DMS79 treated with DMSO at 0.1 percent for 48 hours (cell line): ENCODE measurements around the gene VIPR2.
"Not testable (repeated sequence)": the region's sequence is repeated elsewhere in the genome, so short reads cannot be mapped to it uniquely, and the experiment has no call there.

ENCODE experiments used
- DNase-seq: peaks from one replicate; lab custom pipeline; 2025; lab: John Stamatoyannopoulos, UW

VIPR2 gene

GRCh38 chr7:159092701-159093121 is 52.0 kb downstream of the VIPR2 start:
- DNase-seq: no peak

DNA sequence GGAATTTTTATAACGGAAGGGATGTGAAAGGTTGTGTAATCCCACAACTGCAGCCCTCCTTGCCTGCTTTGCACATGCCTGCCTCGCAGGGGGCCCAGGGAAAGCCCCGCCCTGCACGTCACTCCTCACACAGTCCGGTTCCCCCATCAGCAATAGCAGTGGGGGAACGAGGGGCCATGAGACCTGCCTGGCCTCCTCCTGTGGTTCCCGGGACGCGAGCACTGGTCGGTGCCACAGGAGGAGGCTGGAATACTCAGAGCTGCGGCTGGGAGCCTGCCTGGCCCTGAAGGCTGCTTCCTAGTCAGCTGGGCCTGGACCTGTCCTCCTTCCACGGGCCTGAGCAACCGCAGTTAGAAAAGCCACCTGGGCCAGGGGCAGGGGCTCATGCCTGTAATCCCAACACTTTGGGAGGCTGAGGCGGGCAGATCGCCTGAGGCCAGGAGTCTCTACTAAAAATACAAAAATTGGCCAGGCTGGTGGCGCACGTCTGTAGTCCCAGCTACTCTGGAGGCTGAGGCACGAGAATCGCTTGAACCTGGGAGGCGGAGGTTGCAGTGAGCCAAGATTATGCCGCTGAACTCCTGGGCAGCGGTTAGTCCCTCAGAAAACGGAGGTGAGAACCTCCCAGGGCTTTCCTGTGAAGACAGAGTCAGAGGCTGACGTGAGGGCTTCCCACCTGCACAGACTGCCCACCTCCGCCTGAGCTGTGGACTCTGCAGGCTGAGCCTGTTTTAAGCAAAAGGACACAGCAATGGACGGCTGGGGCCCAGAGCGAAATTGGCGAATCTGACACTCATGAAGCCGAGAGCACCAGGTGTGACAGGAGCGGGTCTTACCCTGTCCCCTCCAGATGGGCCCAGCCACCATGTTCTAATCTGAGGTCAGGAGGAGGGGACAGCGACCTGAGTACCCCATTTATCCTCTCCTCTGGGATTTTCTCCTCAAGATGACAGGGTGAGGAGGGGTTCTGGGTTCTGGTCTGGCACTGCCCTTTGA is 52.9 kb downstream of the VIPR2 start:
- DNase-seq: no peak

DNA sequence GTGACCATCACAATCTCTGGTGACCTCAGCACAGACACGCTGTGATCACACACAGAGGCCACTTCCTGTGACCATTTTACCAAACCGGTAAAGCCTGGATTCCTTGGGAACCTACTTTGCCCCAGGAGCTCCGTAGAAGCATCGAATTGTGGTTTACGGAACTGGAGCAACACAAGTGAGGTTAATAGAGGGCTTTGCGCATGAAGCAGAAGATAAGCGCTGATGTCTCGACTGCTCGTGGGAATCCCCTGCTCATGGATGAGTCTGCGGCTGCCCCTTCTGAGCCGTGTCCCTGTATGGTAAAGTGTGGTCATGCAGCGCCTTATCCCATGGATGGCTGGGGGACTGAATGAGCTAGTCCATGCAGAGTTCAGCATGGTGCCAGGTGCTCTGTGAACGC is 53.6 kb downstream of the VIPR2 start:
- DNase-seq: no peak

- DNase-seq: no peak
Measured at GRCh38 chr7:159088016-159088865, 56.4 kb downstream of the VIPR2 start.

DNA sequence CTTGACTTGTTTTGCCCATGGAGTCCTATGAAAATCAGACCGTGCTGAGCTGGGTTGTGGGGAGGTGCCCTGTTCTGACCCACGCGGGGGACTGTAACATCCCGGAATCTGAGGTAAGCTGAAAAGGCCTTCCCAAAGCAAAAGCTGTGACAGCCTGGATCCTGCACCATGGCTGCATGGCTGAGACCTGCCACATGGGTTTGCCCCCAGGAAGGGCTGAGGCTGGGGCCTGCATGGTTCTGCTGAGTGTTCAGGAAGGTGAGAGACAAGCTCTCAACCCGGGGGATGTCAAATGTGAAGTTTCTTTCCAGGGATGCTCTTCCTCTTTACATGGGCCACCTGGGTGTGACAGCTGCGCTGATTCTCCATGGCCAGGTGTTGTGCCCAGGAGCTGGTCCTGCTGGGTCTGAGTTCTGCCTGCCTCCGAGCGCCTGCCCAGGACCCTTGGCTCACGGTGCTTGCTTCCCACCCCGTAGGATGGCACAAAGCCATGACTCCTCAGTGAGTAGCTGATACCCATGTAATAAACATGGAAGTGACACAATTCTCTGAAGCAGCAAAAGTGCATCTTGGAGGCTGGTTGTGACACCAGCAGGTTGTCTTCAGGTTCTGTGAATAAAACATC is 58.3 kb downstream of the VIPR2 start:
- DNase-seq: no peak

GRCh38 chr7:159084069-159084801 is 60.4 kb downstream of the VIPR2 start:
- DNase-seq: no peak

- no peak for DNase-seq
Measured at GRCh38 chr7:159083698-159084068, 61.0 kb downstream of the VIPR2 start.

- no peak for DNase-seq
Measured at GRCh38 chr7:159083001-159083697, 61.5 kb downstream of the VIPR2 start.

DNA sequence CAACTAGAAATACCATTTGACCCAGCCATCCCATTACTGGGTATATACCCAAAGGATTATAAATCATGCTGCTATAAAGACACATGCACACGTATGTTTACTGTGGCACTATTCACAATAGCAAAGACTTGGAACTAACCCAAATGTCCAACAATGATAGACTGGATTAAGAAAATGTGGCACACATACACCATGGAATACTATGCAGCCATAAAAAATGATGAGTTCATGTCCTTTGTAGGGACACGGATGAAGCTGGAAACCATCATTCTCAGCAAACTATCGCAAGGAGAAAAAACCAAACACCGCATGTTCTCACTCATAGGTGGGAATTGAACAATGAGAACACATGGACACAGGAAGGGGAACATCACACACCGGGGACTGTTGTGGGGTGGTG is 62.6 kb downstream of the VIPR2 start:
- not testable (repeated sequence) for DNase-seq

DNA sequence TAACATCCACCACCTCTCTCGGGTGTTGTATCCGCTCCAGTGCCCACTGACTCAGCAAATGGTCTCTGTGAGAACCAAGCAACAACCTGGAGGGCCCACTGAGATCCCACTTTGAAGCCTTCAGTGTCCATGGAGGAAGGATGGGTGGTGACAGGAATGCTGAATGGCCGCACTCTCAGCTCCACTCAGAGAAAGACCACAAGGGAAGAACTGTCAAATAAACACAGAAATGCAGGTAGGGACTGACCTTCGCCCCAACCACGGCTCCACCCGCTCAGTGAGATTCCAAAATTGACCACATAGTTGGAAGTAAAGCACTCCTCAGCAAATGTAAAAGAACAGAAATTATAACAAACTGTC is 65.8 kb downstream of the VIPR2 start:
- DNase-seq: no peak

DNA sequence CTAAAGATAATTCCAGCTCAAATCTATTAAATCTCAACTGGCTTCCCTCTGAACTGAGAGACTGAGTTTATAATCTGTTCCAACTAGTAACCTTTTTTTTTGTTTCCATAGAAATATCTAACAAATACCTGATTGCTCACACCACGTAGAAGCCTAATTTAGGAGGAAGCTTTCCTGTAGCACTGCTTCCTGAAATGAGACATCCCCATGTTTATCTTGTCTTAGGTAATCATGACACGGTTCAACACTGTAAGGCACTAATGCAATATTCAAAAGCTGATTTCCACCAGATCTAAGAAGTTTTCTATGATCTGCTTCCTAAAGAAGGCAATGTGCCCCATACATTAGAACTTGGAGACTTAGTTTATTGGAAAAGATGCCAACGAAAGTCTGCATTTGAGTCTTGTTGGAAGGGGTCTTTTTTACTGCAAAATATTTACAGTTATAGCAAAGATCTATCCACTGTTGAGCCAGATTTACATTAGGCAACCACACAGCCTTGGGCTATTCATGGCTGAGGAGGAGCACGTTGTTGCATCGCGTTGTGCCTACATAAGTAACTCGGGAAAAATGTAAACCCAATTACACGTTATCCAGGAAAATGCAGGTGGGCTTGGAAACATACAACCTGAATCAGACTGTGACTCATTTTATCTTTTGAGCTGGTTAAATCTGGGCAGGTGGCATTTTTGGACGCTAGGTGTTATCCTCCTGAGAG is 66.3 kb downstream of the VIPR2 start:
- no peak for DNase-seq

- DNase-seq: no peak
Measured at GRCh38 chr7:159076333-159076732, 68.3 kb downstream of the VIPR2 start.

- no peak for DNase-seq
Measured at GRCh38 chr7:159075563-159076238, 69.0 kb downstream of the VIPR2 start.

GRCh38 chr7:159071260-159071659 is 73.4 kb downstream of the VIPR2 start:
- DNase-seq: no peak

DNA sequence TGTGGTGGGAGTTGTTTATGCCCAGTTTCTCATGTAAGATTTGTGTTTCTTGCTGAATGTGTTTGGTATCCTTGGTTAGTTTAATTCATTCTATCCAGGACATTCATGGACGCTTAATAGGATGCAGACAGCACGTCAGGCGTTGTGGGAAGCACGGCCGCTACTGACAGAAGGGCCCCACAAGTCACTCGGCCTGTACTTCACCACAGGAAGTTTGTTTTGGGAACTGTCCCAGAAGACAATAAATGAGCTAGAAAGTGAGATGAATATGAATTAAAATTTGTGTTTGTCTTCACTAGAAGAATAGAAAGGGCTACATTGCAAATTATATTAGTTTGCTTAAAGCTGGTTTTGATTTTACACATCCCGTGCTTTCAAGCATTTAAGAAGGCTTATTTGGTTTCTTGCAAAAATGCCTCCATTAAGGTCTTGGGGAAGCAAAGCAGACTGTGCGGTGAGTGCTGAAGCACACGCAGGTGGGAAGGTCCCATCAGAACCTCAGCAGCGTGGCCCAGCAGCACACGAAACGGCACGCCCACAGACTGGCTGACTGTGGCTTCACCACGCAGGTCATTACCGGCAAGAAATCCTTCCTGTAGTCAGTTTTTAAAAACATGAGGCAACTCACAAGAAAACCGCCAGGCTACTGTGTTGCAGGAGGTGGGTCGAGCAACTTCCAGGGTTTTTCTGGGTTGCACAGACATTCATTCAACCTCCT is 74.1 kb downstream of the VIPR2 start:
- DNase-seq: peak; percentile 13

DNA sequence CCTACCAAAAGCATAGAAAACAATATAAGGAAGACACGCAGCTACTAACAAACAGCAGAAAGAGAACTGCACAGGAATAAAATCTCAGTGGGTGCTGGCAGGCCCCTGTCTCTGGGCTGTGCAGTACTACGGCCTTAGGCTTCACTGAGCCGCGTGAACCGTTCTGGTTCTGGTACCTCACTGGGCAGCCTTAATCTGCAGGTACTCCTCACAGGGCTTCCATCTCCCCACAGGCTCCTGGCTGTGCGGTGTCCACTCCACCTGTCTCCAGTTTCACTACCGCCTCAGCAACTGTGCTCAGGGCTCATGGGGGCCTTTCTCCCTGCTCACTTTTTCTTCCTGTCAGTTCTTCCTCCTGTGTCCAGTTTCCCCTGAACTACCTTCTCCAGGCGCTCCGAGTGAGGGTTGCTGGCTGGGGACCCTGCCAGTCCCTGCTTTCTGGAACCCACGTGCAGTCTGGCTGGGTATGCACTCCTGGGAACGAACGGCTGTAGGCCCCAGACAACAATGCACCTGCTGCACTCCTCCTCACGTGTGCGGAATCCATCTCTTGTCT is 75.7 kb downstream of the VIPR2 start:
- DNase-seq: no peak

- DNase-seq: no peak
Measured at GRCh38 chr7:159068488-159068811, 76.2 kb downstream of the VIPR2 start.

GRCh38 chr7:159067576-159068487 is 76.8 kb downstream of the VIPR2 start:
- DNase-seq: no peak
